ENCODE measurements around the gene HSFX2.
A peak's percentile ranks its signal among the peaks of the same experiment; 100 is the strongest.
"Not testable (repeated sequence)": the region's sequence is repeated elsewhere in the genome, so short reads cannot be mapped to it uniquely, and the experiment has no call there.

The HSFX2 gene

GRCh38 chrX:149595214-149595613 is at the start of gene HSFX2:
Gene HSFX2, minus strand, starts transcription at chrX:149595314. Its CDS starts 614 bp downstream, at chrX:149594700.
- not testable (repeated sequence) for DNase-seq

GRCh38 chrX:149643496-149643895 is 48.4 kb upstream of the HSFX2 start:
- DNase-seq, result no peak

GRCh38 chrX:149641835-149642234 is 46.7 kb upstream of the HSFX2 start:
- no peak for DNase-seq

- DNase-seq, result no peak
These were observed 46.3 kb upstream of the HSFX2 start for GRCh38 chrX:149641432-149641831.

- no peak for DNase-seq
These were observed 44.5 kb upstream of the HSFX2 start for GRCh38 chrX:149639568-149639967.

- DNase-seq, result no peak
These were observed 43.7 kb upstream of the HSFX2 start for GRCh38 chrX:149638860-149639259.

GRCh38 chrX:149633511-149633910 is 38.4 kb upstream of the HSFX2 start:
- DNase-seq, result no peak

- peak; percentile 34 for DNase-seq
These were observed 36.4 kb upstream of the HSFX2 start, which contains the start of gene TMEM185A for GRCh38 chrX:149631234-149632165. Gene TMEM185A, minus strand, starts transcription at chrX:149631792. Its CDS starts 212 bp downstream, at chrX:149631580.

- DNase-seq, result no peak
These were observed 35.6 kb upstream of the HSFX2 start for GRCh38 chrX:149630681-149631233.

GRCh38 chrX:149629730-149630387 is 34.7 kb upstream of the HSFX2 start:
- DNase-seq, result no peak

- no peak for DNase-seq
These were observed 33.7 kb upstream of the HSFX2 start for GRCh38 chrX:149628768-149629167.

- no peak for DNase-seq
These were observed 33.2 kb upstream of the HSFX2 start for GRCh38 chrX:149628280-149628679.

- not testable (repeated sequence) for DNase-seq
These were observed 31.7 kb upstream of the HSFX2 start for GRCh38 chrX:149626829-149627228.

GRCh38 chrX:149619662-149620061 is 24.5 kb upstream of the HSFX2 start:
- DNase-seq, result not testable (repeated sequence)

- DNase-seq, result no peak
These were observed 23.8 kb upstream of the HSFX2 start for GRCh38 chrX:149618871-149619270.

- DNase-seq, result no peak
These were observed 16.6 kb upstream of the HSFX2 start for GRCh38 chrX:149611623-149612175.

GRCh38 chrX:149610511-149610910 is 15.4 kb upstream of the HSFX2 start:
- no peak for DNase-seq

- DNase-seq, result no peak
These were observed 12.6 kb upstream of the HSFX2 start for GRCh38 chrX:149607699-149608098.

- not testable (repeated sequence) for DNase-seq
These were observed 10.3 kb upstream of the HSFX2 start for GRCh38 chrX:149605248-149605885.

GRCh38 chrX:149598603-149599002 is 3.5 kb upstream of the HSFX2 start:
- DNase-seq, result not testable (repeated sequence)

- not testable (repeated sequence) for DNase-seq
These were observed 829 bp upstream of the HSFX2 start for GRCh38 chrX:149595943-149596342.

- not testable (repeated sequence) for DNase-seq
These were observed 4.1 kb downstream of the HSFX2 start for GRCh38 chrX:149590993-149591392.

- DNase-seq, result not testable (repeated sequence)
These were observed 7.8 kb downstream of the HSFX2 start, which contains the start of gene MAGEA9B for GRCh38 chrX:149587359-149587758. Gene MAGEA9B, minus strand, starts transcription at chrX:149587459. Its CDS starts 4,280 bp downstream, at chrX:149583179.
